HG03469 (cell line): ENCODE data around the gene FOXC1.

Experiments
- ATAC-seq: cut with Tn5 transposase; IDR thresholded peaks from one replicate; pipeline ENCODE4 v1.9.1; 2021; ENCODE audit warnings: mild to moderate bottlenecking, moderate library complexity, moderate number of reproducible peaks; ENCODE audit not compliant: unreplicated experiment

FOXC1 gene

GRCh38 chr6:1622851-1623768, 13.4 kb downstream of the FOXC1 start:
- no peak for ATAC-seq

GRCh38 chr6:1623769-1624057, 14.0 kb downstream of the FOXC1 start:
- ATAC-seq: no peak

GRCh38 chr6:1624058-1624850, 14.5 kb downstream of the FOXC1 start:
- ATAC-seq: no peak

GRCh38 chr6:1624851-1625781, 15.4 kb downstream of the FOXC1 start:
- ATAC-seq: no peak

GRCh38 chr6:1625794-1626435, 16.2 kb downstream of the FOXC1 start:
- ATAC-seq: no peak

GRCh38 chr6:1626481-1626880, 16.8 kb downstream of the FOXC1 start:
- no peak for ATAC-seq

GRCh38 chr6:1627827-1628560, 18.3 kb downstream of the FOXC1 start:
- no peak for ATAC-seq

- ATAC-seq: no peak
Observed at GRCh38 chr6:1629316-1629715, 19.6 kb downstream of the FOXC1 start.

GRCh38 chr6:1630212-1630770, 20.6 kb downstream of the FOXC1 start:
- ATAC-seq: no peak

- ATAC-seq: no peak
Observed at GRCh38 chr6:1630771-1631217, 21.1 kb downstream of the FOXC1 start.

- no peak for ATAC-seq
Observed at GRCh38 chr6:1631251-1631650, 21.5 kb downstream of the FOXC1 start.

GRCh38 chr6:1633366-1634021, 23.8 kb downstream of the FOXC1 start:
- no peak for ATAC-seq

- no peak for ATAC-seq
Observed at GRCh38 chr6:1634081-1634480, 24.4 kb downstream of the FOXC1 start.

GRCh38 chr6:1635305-1636010, 25.7 kb downstream of the FOXC1 start:
- no peak for ATAC-seq

GRCh38 chr6:1636272-1636825, 26.6 kb downstream of the FOXC1 start:
- no peak for ATAC-seq

GRCh38 chr6:1636971-1637871, 27.5 kb downstream of the FOXC1 start:
- ATAC-seq: no peak

GRCh38 chr6:1639430-1639829, 29.7 kb downstream of the FOXC1 start:
- ATAC-seq: no peak
